ENCODE data around the gene OR2T35. TPM values are rescaled to one million over a fixed set of nuclear protein-coding genes. Genes with fewer than 3 reads are reported as not detected.

The OR2T35 gene
- total and polyA plus RNA-seq, 4 donors: not detected

GRCh38 chr1:248593226-248593625 lies 51.9 kb downstream of the OR2T35 start:
- Histone ChIP-seq H3K4me1 (ENCODE audit: control insufficient read depth in 5 of 5, insufficient read depth in 5 of 5, low read length in 5 of 5) (no peaks in the 10 kb centered on the region), H3K9me3 (ENCODE audit: control insufficient read depth in 4 of 4, insufficient read depth in 3 of 4, low read length in 3 of 4) (peaks cover 0 to 5% (median 0%) of the 10 kb centered on the region in 4 donors), H3K27ac (ENCODE audit: low read depth in 1 of 2, low read length in 1 of 2) (no peak overlapping the region), H3K27me3 (ENCODE audit: control insufficient read depth in 3 of 3, insufficient read depth in 3 of 3, low read length in 2 of 3) (no peaks in the 10 kb centered on the region), H3K9ac (ENCODE audit: insufficient read depth in 1 of 2, low read length in 2 of 2) (no peak overlapping the region), H3K36me3 (ENCODE audit: control insufficient read depth in 4 of 4, insufficient read depth in 4 of 4, low read length in 4 of 4) (no peaks in the 10 kb centered on the region), H3K4me3 (no peak overlapping the region)
- DNase-seq: no peak
- 85 to 94% methylated on average over 5 of the region's 5 CpGs for WGBS, 2 donors
- TF ChIP-seq, protein P1, sequence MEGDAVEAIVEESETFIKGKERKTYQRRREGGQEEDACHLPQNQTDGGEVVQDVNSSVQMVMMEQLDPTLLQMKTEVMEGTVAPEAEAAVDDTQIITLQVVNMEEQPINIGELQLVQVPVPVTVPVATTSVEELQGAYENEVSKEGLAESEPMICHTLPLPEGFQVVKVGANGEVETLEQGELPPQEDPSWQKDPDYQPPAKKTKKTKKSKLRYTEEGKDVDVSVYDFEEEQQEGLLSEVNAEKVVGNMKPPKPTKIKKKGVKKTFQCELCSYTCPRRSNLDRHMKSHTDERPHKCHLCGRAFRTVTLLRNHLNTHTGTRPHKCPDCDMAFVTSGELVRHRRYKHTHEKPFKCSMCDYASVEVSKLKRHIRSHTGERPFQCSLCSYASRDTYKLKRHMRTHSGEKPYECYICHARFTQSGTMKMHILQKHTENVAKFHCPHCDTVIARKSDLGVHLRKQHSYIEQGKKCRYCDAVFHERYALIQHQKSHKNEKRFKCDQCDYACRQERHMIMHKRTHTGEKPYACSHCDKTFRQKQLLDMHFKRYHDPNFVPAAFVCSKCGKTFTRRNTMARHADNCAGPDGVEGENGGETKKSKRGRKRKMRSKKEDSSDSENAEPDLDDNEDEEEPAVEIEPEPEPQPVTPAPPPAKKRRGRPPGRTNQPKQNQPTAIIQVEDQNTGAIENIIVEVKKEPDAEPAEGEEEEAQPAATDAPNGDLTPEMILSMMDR (IDR thresholded peaks at IDR 0.05; ENCODE audit: control extremely low read depth, extremely low read depth): no peak
- ATAC-seq (ENCODE audit: insufficient read depth, low FRiP score): no peak

DNA sequence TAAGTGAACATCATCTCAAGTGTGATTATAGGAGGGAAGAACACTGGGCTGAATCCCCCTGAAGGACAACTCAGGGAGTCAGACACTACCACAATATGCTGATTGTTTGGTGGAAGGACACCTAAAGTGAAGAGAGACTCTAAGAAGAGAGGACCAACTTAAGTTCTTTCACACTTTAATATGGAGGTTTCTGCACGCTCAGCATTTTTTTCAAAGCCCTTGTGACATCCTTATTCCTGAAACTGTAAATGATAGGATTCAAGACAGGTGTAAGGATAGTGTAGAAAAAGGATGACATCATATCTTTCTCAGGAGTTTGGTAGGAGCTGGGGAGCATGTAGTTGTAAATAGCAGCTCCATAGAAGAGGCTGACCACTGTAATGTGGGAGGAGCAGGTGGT lies 52.4 kb downstream of the OR2T35 start:
- Histone ChIP-seq H3K4me3 (no peak overlapping the region), H3K9ac (ENCODE audit: insufficient read depth in 1 of 2, low read length in 2 of 2) (no peak overlapping the region), H3K27ac (ENCODE audit: low read depth in 1 of 2, low read length in 1 of 2) (no peak overlapping the region), H3K27me3 (ENCODE audit: control insufficient read depth in 3 of 3, insufficient read depth in 3 of 3, low read length in 2 of 3) (no peaks in the 10 kb centered on the region), H3K9me3 (ENCODE audit: control insufficient read depth in 4 of 4, insufficient read depth in 3 of 4, low read length in 3 of 4) (peaks cover 0 to 5% (median 0%) of the 10 kb centered on the region in 4 donors), H3K4me1 (ENCODE audit: control insufficient read depth in 5 of 5, insufficient read depth in 5 of 5, low read length in 5 of 5) (no peaks in the 10 kb centered on the region), H3K36me3 (ENCODE audit: control insufficient read depth in 4 of 4, insufficient read depth in 4 of 4, low read length in 4 of 4) (no peaks in the 10 kb centered on the region)
- no peak for DNase-seq
- ATAC-seq (ENCODE audit: insufficient read depth, low FRiP score): no peak
- WGBS, 2 donors: 80 to 100% methylated on average over 1 of the region's 1 CpG
- TF ChIP-seq, protein P1 (IDR thresholded peaks at IDR 0.05; ENCODE audit: control extremely low read depth, extremely low read depth): no peak

DNA sequence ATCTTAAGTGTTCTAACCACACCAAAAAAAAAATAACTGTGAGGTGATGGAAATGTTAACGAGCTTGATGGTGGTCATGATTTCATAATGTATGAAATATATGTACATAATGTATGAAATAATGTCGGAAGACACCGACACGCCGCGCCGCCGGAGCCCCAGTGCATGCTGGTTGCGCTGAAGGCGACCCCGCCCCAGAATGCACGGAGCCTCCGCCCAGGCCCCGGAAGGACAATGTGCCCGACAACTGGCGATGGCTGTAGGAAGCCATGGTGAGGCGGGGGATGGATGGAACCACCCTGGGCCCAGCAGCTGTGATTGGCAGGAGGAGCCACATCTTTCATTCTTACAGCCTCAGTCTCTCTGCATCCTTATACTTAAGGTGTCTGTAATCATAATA lies 55.0 kb downstream of the OR2T35 start:
- Histone ChIP-seq H3K27ac (ENCODE audit: low read depth in 1 of 2, low read length in 1 of 2) (no peak overlapping the region), H3K4me1 (ENCODE audit: control insufficient read depth in 5 of 5, insufficient read depth in 5 of 5, low read length in 5 of 5) (no peaks in the 10 kb centered on the region), H3K9ac (ENCODE audit: insufficient read depth in 1 of 2, low read length in 2 of 2) (no peak overlapping the region), H3K36me3 (ENCODE audit: control insufficient read depth in 4 of 4, insufficient read depth in 4 of 4, low read length in 4 of 4) (no peaks in the 10 kb centered on the region), H3K9me3 (ENCODE audit: control insufficient read depth in 4 of 4, insufficient read depth in 3 of 4, low read length in 3 of 4) (peaks cover 0 to 5% (median 0%) of the 10 kb centered on the region in 4 donors), H3K4me3 (no peak overlapping the region), H3K27me3 (ENCODE audit: control insufficient read depth in 3 of 3, insufficient read depth in 3 of 3, low read length in 2 of 3) (no peaks in the 10 kb centered on the region)
- DNase-seq (no peak), ATAC-seq (ENCODE audit: insufficient read depth, low FRiP score) (no peak)
- TF ChIP-seq, protein P1 (IDR thresholded peaks at IDR 0.05; ENCODE audit: control extremely low read depth, extremely low read depth): no peak
- 95 to 96% methylated on average over 17 of the region's 17 CpGs for WGBS, 2 donors

DNA sequence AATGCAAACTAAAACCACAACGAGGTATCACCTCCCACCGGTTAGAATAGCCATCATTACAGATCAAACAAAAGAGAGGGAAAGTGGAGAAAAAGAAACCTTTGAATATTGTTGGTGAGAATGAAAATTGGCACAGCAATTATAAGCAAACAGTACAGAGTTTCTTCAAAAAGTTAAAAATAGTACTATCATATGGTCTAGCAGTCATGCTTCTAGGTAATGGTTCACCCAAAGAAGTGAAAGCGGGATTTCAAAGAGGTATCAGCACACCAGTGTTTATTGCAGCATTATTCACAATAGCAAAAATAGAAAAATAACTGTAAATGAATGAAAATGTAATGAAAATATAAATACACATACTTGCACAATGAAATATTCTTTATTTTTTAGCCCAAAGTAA lies 55.7 kb downstream of the OR2T35 start:
- Histone ChIP-seq H3K4me1 (ENCODE audit: control insufficient read depth in 5 of 5, insufficient read depth in 5 of 5, low read length in 5 of 5) (no peaks in the 10 kb centered on the region), H3K9me3 (ENCODE audit: control insufficient read depth in 4 of 4, insufficient read depth in 3 of 4, low read length in 3 of 4) (peaks cover 0 to 5% (median 0%) of the 10 kb centered on the region in 4 donors), H3K27me3 (ENCODE audit: control insufficient read depth in 3 of 3, insufficient read depth in 3 of 3, low read length in 2 of 3) (no peaks in the 10 kb centered on the region), H3K9ac (ENCODE audit: insufficient read depth in 1 of 2, low read length in 2 of 2) (no peak overlapping the region), H3K36me3 (ENCODE audit: control insufficient read depth in 4 of 4, insufficient read depth in 4 of 4, low read length in 4 of 4) (no peaks in the 10 kb centered on the region), H3K4me3 (no peak overlapping the region), H3K27ac (ENCODE audit: low read depth in 1 of 2, low read length in 1 of 2) (no peak overlapping the region)
- DNase-seq (no peak), ATAC-seq (ENCODE audit: insufficient read depth, low FRiP score) (no peak)
- 87 to 91% methylated on average over 3 of the region's 3 CpGs for WGBS, 2 donors
- TF ChIP-seq, protein P1 (IDR thresholded peaks at IDR 0.05; ENCODE audit: control extremely low read depth, extremely low read depth): no peak
